ENCODE data around the gene CDC42BPG.
A peak's percentile ranks its signal among the peaks of the same experiment; 100 is the strongest.

Gene CDC42BPG, protein sequence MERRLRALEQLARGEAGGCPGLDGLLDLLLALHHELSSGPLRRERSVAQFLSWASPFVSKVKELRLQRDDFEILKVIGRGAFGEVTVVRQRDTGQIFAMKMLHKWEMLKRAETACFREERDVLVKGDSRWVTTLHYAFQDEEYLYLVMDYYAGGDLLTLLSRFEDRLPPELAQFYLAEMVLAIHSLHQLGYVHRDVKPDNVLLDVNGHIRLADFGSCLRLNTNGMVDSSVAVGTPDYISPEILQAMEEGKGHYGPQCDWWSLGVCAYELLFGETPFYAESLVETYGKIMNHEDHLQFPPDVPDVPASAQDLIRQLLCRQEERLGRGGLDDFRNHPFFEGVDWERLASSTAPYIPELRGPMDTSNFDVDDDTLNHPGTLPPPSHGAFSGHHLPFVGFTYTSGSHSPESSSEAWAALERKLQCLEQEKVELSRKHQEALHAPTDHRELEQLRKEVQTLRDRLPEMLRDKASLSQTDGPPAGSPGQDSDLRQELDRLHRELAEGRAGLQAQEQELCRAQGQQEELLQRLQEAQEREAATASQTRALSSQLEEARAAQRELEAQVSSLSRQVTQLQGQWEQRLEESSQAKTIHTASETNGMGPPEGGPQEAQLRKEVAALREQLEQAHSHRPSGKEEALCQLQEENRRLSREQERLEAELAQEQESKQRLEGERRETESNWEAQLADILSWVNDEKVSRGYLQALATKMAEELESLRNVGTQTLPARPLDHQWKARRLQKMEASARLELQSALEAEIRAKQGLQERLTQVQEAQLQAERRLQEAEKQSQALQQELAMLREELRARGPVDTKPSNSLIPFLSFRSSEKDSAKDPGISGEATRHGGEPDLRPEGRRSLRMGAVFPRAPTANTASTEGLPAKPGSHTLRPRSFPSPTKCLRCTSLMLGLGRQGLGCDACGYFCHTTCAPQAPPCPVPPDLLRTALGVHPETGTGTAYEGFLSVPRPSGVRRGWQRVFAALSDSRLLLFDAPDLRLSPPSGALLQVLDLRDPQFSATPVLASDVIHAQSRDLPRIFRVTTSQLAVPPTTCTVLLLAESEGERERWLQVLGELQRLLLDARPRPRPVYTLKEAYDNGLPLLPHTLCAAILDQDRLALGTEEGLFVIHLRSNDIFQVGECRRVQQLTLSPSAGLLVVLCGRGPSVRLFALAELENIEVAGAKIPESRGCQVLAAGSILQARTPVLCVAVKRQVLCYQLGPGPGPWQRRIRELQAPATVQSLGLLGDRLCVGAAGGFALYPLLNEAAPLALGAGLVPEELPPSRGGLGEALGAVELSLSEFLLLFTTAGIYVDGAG (N-terminal part only)
- 23.4 to 52.4 reads per million in 2 donors for total RNA-seq

DNA sequence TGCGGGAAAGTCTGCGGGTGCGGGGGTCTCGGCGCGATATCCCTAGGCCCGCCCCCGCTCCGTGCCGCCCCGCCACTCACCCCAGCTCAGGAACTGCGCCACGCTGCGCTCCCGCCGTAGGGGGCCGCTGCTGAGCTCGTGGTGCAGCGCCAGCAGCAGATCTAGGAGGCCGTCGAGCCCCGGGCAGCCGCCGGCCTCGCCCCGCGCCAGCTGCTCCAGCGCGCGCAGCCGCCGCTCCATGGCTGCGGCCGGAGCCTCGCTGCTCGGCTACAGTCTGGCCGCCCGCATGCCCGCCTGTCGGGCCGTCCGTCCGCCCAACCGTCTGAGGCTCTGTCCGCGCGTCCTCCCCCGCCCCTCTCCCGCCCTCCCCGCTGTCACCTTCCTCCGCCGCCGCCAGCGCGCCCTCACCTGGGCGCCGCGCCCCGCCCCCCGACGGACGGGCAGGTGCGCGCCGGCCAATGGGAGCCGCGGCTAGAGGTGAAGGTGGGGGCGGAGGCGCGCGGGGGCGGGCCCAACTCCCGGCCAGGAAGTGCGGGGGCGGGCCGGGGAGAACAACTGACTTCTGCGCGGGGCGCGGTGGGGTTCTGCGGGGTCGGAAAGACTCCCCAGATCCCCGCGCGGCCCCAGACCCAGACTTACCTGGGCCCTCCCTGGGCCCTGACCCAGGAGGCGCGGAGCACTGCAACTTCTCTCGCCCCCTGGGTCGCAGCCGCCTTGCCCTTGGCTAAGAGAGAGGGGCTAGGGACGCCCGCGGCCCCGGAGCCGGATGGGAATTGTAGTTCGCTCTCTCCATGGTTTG lies at the start of gene CDC42BPG:
CDC42BPG (minus strand) TSS at position 324 of the 799 bp plus-strand sequence; CDS start at position 240, 84 bp downstream.
- DNase-seq, result peak; percentile 49 to 77 (median 62)

DNA sequence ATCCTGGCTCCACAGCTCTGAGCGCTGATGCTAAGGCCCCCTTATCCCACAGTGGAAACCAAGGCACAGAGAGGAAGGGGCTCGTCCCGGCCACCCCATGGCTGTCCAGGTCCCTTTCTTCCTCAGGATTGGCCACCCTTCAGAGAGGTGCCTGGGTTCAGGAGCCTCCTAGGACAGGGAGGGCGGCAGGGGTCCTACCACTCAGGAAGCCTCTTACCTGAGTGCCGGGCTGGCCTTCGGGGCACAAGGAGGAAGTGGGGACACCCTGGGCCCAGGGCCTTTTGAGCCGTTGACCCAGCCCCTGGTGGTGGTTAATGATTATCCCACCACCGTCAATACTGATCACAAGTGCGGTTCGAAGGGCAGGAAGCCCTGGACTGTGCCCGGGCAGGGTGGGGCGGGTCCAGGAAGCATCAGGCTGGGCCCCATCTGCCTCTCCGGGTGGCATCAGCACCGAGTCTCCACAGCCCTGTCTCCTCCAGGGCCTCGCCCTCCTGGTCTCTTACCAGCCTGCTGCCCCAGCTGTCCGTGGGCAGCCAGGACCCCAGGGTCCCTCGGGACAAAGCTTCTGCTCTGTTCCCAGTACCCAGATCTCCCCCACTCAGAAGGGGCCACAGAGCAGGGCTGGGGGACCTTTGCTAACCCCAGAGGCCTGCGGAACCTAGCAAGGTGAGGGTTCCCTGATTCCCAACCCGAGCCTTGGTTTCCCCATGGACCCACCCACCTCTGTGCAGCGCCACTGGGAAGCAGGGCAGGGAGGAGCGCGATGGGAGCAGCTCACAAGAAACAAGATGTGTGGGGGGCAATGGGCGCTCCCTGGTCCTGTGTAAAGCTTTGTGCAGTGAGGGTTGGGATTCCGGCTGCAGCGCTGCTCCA lies 49.0 kb upstream of the CDC42BPG start:
- no peak for DNase-seq

DNA sequence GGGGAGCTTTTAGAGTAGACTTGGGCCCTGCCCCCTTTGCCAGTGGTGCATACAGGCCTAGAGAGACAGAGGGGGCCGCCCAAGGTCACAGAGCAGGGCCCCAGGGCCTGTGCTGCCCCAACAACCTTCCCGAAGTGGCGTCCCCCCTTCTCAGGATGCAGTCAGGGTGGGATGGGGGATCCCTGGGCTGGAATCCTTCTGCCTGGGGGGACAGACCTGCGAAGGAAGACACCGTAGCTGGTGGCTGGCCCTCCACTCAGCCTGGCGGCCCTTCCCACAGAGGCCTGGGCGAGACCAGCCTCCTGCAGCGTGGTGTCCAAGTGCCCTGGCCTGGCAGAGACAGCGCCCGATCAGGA lies 48.4 kb upstream of the CDC42BPG start:
- no peak for DNase-seq

DNA sequence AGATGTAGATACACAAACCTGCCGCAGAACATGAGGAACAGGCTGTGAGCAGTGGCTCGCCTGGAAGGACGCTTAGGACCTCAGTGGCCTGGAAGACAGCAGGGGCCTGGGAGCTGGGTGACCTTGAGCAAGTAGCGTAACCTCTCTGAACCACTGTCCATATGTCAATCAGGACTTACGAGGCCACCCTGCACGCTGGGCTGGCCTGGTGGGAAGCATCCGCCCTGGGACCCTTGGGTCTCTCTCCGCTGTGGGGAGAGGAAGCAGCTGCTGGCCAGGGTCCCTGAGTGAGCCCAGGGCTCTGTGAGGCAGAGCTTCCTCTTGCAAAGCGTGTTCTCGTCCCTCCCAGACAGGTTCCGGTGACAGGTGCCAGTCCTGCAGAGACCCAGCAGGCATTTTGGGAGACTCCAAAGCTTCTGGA lies 48.0 kb upstream of the CDC42BPG start:
- DNase-seq, result no peak

DNA sequence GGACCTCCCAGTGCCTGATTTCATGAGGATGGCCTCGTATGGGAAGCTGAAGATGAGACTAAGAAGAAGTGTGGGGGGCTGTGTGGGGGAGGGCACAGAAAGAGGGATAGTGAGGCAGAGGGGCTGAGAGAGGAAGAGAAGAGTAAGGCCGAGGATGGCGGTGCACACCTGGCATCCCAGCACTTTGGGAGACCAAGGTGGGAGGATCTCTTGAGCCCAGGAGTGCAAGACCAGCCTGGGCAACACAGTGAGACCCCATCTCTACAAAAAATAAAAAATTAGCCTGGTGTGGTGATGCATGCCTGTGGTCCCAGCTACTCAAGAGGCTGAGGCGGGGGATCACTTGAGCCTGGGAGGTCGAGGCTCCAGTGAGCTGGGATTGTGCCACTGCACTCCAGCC lies 47.4 kb upstream of the CDC42BPG start:
- DNase-seq, result no peak

DNA sequence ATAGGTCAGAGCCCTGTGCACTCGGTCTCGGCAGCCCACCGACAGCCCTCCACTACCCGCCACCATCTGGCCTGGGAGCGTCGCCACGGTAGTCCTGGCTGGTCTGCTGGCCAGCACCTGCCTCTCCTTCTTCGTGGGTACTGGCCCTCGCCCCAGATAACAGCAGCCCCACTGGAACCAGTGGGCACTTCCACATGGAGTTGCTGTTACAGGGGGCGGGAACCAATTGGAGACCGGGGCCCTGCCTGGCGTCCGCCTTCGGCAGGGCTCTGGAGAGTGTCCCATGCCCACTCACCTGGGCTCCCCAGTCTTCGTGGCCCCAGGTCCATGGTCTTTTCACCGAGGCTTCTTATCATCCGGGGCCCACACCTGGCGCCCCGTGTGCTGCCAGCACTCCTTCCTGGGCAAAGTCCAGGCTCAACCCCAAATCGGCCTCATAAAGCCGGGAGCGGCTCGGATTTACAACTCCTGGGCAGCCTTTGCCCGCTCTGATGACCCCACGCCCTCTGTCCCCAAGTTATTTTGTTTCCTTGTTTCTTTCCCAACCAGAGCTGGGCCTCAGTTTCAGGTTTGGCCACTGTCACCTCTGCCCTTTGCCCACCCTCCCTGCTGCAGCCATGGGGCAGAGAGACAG lies 46.9 kb upstream of the CDC42BPG start:
- no peak for DNase-seq

DNA sequence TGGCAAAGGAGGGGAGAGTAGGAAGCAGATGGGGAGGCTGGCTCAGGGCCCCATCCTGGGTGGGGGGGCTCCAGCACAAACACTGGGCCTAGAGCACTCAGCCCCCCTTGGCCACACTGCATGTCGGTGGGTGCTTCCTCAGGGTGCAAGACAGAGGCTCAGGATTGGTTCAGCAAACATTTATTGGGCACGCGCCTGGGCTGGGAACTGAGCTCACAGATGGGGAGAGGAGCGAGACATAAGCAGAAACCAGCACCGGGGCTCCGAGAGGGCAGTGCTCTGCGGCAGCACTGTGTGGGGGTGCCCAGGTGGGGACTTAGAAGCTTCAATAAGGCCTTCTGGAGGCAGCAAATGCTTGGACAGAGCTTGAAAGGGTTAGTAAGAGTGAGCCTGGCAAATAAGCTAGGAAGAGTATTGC lies 46.1 kb upstream of the CDC42BPG start:
- no peak for DNase-seq

DNA sequence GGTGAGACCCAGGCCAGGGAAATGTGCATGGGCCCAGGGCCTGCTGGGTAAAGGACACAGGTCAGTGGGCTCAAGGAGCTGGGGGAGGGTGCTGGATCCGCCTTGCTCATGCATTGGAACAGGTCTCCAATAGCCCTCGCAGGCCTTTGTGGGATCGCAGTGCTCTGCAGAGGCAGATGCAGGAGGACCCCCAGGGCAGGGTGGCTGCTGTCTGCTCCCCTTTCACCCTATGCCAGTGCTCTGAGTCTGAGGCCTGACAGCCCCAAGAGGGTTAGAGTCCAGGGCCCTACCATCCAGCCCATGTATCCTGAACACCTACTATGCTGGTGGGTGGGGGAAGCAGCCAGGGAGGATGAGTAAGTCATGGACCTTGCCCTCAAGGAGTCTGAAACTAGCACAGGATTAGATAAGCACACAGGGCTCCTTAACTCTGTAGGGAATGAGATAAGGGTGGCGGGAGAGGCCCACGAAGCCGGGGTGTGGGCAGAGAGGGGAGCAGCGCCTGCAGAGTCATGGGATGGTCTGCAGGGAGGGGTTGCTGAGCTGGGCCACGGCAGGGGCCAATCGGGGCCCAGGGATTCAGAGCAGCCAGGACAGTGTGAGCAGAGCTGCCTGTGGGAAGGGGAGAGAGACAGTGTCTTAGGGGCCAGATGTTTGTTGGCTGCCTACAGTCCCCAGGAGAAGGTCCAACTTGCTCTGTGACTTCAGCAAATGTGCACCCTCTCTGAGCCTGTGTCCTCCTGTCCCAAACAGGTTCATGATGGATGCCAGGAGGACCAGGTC lies 44.5 kb upstream of the CDC42BPG start:
- no peak for DNase-seq

DNA sequence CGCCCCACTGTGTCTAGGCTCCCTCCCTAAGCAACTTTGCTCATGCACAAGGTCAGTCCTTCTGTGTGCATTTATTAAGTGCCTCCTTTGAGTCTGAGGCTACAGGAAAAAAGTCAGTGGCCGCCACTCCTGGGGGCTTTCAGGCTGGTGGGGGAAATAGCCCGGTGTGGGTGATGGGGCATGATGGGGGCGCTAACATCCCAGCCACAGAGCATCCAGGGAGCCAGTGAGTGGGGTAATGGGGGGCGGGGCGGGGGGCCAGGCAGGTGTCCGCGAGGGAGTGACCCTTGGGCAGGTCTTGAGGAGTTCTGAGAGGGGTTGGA lies 43.9 kb upstream of the CDC42BPG start:
- DNase-seq, result no peak

DNA sequence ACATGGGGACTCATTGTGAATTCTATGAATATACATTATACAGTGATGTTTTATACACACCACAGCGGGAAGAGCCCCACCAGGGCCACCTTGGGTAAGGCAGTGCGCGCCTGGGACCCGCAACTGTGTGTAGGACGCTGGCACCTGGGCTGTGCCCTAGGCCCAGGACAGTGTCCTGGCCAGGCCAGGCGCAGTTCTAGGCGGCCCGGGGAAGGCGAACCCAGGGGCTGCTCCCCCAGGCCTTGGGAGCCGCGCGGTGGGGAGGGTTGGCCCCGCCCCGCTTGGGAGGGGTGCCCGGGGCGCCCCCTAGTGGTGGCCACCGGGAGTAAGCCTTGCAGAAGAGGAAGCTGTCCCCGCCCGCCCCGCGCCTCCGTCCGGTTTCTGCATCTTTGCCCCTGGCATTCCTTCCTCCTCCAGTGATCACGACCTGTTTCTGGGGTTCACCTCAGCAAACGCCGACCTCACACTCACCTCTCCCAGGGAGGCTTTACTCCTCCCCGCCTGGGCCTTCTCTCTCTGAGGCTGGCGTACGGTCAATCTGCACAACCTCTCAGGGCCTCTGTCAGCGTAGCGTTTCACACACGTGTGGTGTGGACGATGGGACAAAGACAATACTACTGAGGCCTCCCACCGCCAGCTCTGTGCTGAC lies 43.4 kb upstream of the CDC42BPG start:
- peak; percentile 73 to 83 (median 80) for DNase-seq

DNA sequence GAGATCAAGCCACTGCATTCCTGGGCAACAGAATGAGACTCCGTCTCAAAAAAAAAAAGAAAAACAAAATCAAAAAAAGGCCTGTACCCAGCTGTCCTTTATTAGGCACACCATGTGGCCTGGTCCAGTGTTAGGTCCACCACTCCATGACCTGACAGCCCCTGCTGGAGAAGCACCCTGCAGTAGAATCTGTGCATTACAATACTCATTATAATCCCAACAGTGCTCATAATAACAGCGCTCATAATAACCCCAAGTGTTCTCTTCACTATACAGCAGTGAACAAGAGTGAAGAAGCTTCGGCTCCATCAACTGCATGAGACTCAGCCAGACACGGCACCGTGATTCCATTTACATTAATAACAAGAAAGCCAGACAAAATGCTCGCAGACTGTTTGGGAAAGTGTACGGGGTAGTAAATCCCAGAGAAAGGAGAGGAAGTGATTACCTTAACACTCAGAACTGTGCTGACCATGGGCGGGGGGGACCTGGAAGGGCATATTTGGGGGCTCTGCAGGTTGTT lies 42.8 kb upstream of the CDC42BPG start:
- no peak for DNase-seq

DNA sequence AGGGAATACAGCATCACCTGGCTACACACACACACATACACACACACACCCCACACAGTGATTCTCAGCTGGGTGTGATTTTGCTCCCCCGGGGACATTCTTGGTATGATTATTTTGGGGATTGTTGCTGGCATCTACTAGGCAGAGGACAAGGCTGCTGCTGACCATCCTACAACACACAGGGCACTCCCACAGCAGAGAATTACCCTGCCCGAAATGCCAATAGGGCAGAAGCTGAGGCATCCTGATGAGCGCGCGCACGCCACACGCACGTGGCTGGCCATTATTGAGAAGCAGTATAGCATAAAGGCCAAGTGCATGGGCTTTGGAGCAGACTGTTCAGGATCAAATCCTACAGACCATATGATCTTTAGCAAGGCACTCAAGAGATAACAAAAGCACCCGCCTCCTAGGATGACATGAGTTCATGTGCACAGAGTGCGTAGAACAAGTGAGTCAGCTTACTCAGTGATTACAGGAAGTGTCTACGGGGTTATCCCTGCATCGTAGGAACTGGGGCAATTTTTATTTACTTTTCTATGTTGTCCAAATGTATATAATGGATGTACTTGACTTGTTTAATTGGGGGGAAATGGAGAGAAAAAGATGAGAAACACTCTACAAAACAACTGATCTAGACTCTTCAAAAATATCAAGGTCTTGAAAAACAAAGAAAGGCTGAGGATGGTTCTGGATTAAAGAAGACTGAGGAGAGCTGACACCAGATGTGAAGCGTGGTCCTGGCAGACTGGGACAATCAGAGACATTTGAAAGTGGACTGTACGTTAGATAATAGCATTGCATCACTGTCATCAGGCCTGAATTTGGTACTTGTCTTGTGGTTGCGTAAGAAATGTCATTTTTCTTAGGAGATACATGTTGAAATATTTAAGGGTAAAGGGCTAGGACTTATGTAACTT lies 41.2 kb upstream of the CDC42BPG start:
- peak in 1 of 5 experiments; percentile 81 for DNase-seq

DNA sequence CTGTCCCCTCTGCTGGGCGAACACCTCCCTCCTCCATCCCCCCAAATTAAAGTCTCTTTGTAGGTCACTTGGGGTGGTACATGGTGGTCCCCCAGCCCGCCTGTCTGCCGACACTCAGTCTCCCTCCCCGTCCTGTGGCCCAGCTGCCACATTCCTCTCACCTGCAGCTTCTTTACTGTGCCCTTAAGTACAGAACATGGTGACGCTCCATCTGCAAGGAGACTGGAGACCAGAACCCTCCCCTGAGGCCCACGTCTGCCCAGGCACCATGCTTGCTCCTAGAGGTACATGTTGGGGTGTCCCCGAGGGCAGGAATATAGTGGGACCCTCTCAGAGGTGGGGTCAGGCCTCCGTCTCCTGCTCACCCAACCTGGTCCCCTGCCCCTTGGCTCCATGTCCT lies 39.6 kb upstream of the CDC42BPG start:
- DNase-seq, result no peak

DNA sequence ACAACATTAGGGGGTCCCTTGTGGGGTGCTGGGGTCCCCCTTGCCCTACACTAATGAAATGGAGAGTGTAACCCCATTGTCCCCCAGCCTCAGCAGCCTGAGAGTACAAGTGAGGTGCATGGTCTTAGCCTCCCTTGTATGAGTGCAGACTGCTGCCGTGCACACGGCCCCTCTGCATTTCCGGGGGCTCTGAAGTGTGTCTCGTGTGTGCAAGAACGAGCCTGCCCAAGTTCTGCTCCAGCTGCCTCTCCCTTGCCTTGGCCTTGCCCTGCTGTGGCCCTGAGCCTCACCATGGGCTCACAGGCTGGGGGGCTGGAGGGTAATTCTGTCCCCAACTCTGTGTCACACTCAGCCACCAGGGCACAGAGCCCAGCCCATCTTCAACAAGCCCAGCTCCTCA lies 39.1 kb upstream of the CDC42BPG start:
- DNase-seq, result no peak

DNA sequence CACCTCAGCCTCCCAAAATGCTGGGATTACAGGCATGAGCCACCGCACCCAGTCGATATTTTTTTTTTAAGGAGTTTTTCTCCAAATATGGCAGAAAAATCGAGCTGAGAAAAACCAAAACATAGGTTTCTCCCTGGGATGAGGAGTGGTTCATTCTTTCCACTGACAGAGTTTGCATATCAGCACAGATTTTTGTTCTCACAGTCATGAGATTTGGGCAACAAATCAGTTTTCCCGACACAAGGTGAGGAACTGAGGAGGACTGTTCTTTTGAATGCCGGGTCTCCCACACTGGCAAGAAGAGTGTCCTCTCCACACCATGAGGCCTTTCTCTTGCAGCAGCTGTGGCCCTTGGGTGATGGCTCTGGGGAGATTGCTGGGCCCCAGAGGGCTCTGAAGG lies 37.8 kb upstream of the CDC42BPG start:
- DNase-seq, result no peak

DNA sequence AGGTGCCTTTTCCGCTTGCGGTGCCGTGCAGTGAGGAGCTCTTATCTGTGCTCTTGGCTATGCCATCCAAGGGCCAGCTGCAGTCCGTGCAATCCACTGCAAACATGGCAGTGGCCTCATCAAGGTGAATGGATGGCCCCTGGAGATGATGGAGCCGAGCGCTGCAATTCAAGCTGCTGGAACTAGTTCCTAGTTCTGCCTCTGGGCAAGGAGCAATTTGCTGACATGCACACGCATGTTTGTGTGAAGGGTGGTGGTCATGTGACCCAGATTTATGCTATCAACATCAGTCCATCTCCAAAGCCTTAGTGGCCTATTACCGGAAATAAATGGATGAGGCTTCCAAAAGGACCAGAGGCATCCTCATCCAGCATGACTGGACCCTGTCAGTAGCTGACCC lies 37.0 kb upstream of the CDC42BPG start:
- no peak for DNase-seq

DNA sequence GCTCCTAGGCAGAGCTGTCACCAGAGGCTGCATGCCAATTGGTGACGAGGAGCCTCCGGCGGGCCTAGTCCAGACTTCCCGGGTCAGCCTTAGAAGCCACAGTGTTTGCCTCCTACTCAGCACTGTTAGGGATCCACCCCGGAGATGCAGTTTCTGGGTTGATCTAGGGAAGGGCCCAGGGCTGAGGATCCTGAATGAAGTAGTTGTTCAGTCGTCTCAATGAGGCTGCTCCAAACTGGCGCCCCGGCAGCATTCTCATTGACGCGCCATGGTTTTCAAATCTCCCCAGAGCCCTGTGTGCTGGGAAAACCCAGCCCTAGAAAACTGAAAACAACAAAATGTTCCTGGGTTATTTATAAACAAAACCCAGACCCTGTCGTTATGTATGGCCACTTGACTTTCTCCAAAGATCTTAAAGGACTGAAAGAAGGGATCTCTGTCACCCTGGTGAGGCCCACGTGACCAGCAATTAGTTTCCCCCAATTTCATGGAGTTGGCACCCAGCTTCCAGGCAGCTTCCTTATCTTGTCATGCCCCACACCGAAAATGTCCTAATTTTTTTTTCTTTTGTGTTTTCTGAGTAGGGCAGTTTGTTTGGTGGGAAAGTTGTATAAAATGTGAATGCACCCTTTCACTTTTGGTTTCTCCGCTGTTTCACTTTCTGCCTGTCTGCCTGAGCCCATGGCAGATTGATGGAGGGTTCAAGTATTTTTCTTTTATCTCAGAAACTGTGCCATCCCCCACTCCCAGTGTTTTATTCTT lies 36.0 kb upstream of the CDC42BPG start:
- peak in 1 of 5 experiments; percentile 69 for DNase-seq

Measured in T-helper 2 cell (primary cell).